ENCODE measurements around the gene IFI27. TPM values are rescaled to one million over a fixed set of nuclear protein-coding genes. Genes with fewer than 3 reads are reported as not detected.

IFI27 gene
- total RNA-seq, 1 donor, result 0.84 TPM

Other genes starting within 250 kb of the IFI27 start
- gene FAM181A, start 183.4 kb upstream of the IFI27 start, total RNA-seq, result not detected
- 2.0 TPM for gene ASB2, start 134.2 kb upstream of the IFI27 start, total RNA-seq
- not detected for gene CCDC197, start 113.4 kb upstream of the IFI27 start, total RNA-seq
- 0.10 TPM for gene OTUB2, start 84.4 kb upstream of the IFI27 start, total RNA-seq
- gene DDX24, start 29.5 kb upstream of the IFI27 start, total RNA-seq, result 319 TPM
- gene IFI27L1, start 29.4 kb upstream of the IFI27 start, total RNA-seq, result 1.0 TPM
- 23.9 TPM for gene IFI27L2, start 18.9 kb downstream of the IFI27 start, total RNA-seq
- gene PPP4R4, start 63.6 kb downstream of the IFI27 start, total RNA-seq, result 0.84 TPM
- gene SERPINA10, start 182.5 kb downstream of the IFI27 start, total RNA-seq, result not detected
- not detected for gene SERPINA6, start 212.6 kb downstream of the IFI27 start, total RNA-seq